ENCODE data around the gene GNAS.
"Not testable (repeated sequence)": the region's sequence is repeated elsewhere in the genome, so short reads cannot be mapped to it uniquely, and the experiment has no call there.

Gene GNAS

DNA sequence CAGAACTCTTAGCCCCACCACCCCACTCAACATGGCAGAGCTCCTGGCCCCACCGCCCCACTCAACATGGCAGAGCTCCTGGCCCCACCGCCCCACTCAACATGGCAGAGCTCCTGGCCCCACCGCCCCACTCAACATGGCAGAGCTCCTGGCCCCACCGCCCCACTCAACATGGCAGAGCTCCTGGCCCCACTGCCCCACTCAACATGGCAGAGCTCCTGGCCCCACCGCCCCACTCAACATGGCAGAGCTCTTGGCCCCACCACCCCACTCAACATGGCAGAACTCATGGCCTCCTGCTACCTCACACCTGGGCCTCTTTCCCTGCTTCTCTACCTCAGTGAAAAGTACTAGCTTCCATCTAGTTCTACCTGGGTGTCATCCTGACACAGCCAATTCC, 23.7 kb upstream of the GNAS start:
- not testable (repeated sequence) for DNase-seq

DNA sequence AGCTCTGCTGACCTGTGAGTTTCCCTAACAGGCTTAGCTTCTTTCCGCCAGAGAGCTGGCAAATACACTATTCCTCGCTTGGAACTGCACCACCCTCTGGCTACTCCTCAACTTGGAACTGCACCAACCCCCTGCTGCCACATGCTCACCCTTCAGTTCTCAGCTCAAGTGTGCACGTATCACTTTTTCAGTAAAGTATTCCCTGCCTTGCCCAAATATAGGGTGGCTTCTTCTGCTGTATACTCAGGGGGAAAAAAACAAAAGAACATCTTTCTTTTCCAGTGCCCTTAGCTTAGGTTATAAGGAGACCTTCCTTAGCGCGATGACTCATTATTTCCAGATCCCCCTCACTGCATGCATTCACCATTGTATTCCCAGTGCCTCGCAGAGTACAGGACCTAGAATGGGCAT, 23.0 kb upstream of the GNAS start:
- DNase-seq: no peak

DNA sequence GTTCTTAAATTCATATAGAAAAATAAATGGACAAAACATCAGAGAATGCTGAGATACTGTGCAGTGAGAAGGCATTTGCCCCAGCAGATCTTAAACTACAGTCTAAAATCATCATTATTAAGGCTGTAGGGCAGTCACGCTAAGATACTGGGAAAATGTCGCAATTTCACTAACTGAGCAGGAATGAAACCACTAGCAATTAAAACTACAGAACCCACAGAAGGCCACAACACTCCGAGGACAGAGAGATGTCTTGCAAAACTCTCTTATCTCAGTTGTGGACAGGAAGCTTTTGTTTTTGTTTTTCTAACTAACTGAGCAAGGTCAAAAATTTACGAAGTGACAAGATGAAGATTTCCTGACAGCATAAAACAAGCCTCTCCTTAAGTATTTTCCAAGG, 20.1 kb upstream of the GNAS start:
- no peak for DNase-seq

DNA sequence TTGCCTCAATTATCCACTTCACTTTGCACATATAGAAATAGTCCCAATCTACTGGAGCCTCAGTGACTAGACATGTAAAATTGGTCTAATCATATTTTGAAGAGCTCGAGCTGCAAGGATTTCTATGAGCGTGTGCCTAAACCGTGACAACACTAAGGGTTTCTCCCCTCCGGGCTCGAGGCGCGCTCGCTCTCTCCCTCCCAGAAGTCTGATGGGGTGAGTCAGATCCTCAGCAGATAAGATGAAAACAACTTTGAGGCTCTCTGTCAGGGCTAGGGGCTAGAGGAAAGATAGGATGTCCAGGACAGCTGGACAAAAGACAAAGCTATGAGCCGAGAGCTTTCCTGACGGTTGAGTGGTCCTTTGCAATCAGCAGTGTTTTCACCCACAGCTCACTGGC, 18.6 kb upstream of the GNAS start:
- DNase-seq: no peak

DNA sequence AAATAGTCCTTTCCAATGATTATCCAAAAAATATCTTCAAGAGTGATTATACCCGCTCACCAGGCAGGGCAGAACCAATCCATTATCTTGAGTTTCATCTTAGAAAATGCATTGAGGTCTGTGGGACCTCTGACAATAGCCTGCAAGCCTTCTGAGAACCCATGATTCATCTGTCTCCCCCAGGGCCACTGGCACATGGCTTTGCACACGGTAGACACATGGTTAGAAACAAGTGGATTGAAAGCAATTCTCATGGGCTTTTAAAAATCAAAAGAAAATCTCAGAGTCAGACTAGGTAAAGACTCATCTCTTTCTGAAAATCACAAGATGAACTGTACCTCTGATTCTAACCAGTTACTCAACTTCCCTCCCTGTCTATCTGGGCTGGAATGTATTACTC, 17.3 kb upstream of the GNAS start:
- no peak for DNase-seq

DNA sequence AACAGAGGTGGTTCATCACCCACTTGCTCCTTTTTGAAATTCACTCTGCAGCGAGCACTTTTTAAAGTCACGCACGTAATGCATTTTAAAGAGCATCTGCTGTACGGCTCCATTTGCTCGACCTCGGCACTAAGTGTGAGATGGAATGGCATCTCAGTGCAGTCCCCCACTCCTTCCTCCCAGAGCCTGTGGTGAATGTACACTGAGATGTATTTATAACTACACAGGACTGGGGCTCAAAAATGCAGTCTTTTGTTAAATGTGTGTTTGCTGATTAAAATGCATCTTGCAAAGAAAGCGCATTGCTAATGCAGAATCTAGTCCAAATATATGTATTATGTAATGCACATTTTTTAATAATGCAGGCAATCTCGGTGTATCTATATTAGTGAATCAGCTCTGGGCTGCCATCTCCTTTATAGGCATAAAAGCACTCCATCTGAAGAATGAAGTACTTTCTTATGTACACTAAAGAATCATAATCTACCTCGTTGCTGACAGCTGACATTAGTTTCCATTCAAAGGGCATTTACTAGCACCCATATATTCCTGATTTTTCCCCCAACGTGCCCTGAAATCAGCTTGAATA, 15.8 kb upstream of the GNAS start:
- DNase-seq: no peak

DNA sequence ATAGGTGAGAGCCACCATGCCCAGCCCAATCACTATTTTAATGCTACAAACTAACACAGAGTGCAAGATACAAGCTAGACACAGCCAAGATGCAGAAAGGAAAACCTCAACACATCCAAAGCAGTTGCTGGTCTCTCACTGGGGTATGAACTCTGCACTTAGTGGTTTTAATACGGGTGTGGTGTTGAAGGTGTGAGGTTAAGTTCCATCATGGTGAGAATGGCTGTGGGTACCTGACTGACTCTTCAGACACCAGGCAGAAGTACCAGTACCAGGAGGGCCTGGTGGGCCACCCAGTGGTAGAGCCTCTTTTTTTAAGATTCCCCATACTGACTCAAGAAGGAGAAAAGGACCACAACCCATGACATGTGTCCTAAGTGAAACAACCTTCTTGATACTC, 14.8 kb upstream of the GNAS start:
- DNase-seq: no peak

DNA sequence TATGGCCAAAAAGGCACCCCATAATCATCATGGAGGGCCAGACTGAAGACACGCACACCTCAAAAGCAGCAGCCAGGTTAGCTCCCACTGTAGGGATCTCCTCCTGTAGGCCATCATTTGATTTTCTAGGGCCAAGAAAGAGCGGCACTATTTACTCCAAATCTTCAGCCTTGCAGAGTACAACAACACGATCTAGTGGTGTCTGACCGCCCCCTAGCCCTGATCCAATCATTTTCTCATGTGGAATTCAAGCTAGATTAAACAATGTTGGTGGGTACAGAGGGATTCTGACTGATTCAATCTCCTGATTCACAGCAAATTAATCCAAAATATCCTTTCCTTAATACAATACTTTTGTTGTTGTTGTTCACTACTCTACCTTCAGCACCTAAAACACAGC, 14.3 kb upstream of the GNAS start:
- DNase-seq: no peak

DNA sequence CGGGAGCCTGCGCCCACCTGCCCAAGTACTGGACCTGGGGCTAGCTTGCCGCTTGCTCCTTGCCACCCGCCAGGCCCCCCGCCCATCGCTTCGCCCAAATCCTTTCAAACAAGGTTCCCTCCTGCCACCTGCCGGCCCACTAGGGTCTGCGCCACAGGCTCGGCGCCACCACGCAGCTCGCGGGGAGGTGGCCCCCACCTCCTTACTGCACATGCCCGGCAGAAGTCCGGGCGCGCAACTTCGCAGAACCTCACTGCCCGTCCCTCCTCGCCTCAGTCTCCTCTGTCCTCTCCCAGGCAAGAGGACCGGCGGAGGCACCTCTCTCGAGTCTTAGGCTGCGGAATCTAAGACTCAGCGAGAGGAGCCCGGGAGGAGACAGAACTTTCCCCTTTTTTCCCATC, 13.0 kb upstream of the GNAS start:
- peak; percentile 40 for DNase-seq

DNA sequence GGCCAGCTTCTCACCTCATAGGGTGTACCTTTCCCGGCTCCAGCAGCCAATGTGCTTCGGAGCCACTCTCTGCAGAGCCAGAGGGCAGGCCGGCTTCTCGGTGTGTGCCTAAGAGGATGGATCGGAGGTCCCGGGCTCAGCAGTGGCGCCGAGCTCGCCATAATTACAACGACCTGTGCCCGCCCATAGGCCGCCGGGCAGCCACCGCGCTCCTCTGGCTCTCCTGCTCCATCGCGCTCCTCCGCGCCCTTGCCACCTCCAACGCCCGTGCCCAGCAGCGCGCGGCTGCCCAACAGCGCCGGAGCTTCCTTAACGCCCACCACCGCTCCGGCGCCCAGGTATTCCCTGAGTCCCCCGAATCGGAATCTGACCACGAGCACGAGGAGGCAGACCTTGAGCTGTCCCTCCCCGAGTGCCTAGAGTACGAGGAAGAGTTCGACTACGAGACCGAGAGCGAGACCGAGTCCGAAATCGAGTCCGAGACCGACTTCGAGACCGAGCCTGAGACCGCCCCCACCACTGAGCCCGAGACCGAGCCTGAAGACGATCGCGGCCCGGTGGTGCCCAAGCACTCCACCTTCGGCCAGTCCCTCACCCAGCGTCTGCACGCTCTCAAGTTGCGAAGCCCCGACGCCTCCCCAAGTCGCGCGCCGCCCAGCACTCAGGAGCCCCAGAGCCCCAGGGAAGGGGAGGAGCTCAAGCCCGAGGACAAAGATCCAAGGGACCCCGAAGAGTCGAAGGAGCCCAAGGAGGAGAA, 12.3 kb upstream of the GNAS start:
- DNase-seq: no peak

DNA sequence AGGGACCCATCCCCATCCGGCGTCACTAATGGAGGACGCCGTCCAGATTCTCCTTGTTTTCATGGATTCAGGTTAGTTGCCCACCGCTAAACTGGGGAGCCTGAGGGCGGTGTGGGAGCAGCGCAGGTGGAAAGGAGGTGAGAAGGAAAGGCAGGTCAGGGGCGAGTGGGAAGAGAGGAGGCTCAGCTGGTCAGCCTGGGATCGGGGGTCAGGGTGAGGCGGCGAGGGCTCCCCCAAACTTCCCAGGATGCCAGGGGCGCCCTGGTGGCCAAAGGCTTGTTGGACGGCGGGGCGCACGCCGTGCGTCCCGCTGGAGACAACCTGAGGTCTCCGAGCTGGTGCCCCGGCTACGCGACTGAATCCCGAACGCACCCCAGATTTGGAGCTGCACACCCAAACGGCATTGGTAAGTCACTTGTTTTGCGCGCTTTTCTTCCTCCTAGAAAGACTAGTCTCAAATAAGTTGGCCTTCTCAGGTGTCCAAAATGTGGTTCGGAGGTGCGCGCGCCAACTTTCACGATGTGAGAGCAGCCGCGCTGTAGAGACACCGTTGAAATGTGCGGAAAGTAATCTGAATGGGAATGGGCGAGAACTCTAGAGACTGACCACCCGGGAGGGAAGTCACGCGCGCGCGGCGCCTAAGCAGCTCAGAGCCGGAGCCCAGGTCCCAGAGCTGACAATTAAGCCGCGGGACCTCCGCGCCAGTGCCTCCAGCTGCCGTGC, 11.5 kb upstream of the GNAS start:
- no peak for DNase-seq

DNA sequence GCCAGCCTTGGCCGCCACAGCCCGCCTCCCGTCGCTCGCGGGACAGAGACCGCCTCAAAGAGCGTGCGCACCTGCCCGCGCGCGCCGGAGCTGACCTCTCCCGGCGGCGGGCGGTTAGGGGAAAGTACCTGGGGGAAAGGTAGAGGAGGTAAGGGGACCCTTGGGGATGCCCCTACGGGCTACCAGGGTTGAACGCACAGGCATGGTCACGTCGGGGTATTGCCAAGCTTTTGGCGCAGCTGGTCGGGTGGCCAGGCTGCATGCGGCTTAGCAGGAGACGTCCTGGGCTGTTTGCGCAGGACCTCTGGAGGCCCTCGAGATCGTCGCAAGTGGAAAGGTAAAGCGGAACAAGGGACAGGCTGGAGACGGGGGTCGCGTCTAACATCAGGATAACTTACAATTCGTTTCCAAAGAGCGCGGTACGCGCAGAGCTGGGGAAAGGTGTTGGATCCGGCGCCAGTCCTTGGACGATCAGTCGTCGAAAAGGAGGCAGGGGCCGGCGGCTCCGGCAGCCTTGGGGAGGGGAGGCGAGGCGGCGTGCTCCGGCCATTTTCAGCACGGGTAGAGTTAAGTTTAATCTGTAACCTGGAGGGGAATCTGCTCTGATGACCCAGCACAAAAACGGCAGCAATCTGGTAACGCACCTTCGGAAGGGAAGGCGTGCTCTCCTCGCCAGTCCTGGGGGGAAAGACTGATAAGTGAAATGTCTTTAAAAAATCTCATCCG, 10.8 kb upstream of the GNAS start:
- DNase-seq: no peak

DNA sequence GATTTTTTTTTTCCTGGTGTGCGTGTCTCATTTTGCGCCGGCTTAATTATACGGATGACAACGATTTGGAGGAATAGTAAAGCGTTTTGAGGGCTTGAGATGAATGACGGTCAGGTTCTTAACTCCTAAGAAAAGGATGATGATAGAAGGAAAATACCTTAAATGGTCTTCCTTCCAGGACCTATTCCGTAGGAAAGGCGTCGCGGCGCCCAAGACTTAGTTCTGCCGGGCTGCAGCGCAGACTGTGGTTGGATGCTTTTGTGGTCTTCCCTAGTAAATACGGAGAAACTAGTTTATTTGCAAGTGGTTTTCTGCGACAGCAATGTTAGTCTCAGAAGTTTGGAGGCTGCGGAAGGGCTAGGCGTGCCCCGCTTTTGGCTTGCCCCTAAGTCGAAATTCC, 10.2 kb upstream of the GNAS start:
- no peak for DNase-seq

DNA sequence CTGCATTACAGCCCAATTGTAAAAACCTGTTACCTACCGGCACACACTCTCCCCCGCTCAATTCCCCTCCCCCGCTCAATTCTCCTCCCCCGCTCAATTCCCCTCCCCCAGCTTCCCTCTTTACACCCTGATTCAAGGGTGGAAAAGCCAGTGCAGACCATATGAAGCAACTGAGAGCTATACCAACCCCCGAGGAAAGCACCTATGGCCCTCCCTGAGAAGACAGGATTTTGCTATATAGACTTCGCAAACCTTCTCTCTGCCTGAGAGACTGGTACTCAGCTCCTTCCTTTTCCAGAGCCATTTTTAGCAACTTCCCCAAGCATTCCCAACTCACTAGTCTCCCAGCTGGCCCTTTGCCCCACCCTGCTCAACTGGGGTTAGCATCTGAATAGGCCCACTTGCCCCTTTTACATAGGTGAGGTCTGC, 9.4 kb upstream of the GNAS start:
- no peak for DNase-seq

DNA sequence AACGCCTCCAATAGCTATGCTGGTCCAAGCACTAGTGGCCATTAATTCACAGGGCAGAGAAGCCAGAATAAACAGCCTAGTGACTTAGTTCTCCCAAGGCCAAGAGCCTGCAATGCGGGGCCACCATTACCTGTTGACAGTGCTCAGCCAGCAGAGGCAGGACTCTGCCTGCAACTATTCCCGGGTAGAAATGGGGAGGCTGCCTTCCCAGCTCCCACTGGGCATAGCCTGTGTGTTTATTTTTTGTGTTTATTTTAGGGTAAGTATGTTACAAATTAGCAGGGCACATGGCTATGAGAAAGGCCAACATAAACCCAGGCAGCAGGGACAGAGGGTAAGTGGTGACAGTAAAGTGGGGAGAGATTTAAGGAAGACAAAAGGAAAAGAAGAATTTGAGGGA, 6.8 kb upstream of the GNAS start:
- no peak for DNase-seq

DNA sequence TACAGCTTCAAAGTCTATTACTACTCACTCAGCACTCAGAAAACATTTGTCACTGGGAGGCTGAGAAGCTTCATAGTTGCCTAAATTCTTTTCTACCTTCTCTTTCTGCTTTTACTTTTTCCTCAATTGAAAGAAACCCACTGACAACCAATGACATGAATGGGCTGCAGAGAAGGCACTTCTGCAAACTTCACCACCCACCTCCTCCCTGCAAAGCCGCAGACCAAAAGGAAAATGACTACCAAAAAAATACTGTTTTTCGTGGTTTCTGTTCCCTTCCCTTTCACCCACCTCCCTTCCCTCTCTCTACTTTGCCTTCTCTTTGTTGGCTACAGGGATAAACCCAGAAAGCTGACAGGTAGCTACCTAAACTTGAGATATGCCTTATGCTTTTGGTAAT, 5.1 kb upstream of the GNAS start:
- DNase-seq: no peak

DNA sequence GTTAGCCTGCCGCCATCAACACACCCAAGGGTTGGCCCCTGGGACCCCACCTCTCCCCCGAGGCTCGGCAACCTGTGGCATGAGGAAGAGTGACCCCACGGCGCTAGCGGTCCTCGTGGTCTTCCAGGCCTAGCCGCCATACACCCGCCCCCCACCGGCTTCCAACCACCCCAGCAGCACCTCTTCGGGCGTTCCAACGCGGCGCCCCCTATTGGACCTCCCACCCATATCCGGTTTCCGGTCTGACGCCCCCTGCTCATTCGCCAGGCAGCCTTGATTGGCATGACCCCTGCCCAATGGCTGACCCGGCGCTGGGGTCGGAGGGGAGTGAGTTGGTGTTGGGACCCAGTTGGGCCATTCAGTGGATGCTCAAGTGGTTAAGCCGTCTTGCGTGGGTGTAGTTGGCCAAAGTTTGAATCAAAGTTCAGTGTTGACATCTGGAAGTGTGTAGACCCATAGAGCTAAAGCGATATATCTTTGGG, 1.8 kb upstream of the GNAS start, which contains the start of gene GNAS-AS1:
GNAS-AS1 (minus strand) TSS at position 210 of the 482 bp plus-strand sequence.
- peak; percentile 91 for DNase-seq

DNA sequence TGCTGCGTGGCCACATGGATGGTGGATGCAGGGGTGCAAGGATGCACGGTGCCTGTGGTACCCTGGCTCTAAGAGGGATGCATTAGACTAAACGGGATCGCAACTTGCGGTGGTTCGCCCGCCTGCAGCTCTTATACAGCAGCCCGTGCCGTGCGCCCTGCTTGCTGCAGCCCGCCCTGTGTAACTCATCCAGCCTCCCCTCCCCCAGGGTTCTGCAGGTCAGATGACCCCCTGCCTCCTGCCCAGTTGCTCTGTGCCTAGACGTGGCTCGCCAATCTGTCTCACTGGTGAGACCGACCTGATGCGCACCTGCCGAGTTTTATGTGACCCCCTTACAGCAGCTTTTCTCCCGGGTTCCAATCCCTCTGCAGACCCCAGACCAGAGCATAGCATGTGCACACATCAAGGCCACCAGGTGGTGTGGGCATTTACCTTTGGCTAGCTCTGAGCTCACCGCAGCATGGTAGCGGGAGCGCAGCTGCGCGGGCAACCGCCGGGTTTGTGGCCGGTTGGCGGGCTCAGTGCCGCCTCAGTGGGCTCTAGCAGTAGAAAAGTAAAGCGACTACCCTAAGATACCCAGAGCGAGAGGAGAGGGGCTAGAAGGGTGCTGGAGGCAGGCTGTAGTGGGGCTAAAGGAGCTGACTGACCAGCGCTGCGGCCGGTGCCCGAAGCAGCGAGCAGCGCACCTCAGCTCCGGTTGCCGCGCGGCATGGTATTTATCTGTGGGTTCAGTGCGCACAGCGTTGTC, 1.1 kb upstream of the GNAS start:
- DNase-seq: no peak

DNA sequence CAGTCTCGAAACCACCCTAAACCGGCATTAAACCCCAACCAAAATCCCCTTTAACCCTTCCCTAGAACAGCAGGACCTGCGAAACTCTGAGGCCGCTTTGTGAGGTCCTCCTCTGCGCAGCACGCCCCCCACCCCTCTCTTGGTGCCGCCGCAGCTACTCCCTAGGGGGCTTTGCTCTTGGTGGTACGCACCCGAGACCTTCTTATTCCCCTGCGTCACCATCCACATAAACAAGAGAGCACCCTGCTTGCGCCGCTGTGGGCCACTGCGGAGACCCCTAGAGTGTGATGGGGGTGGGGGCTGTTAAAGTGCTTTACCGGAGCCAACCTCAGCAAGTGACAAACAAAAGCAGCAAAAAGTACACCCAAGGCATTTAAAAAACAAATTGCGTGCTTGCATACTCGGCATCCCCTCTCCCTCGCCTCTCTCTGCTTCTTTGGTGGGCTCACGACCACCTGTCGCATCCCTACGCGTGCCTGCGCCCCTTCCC, 502 bp upstream of the GNAS start:
- no peak for DNase-seq

DNA sequence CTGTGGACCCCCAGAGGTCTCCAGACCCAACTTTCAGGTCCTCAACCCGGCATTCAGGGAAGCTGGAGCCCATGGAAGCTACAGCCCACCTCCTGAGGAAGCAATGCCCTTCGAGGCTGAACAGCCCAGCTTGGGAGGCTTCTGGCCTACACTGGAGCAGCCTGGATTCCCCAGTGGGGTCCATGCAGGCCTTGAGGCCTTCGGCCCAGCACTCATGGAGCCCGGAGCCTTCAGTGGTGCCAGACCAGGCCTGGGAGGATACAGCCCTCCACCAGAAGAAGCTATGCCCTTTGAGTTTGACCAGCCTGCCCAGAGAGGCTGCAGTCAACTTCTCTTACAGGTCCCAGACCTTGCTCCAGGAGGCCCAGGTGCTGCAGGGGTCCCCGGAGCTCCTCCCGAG, 950 bp downstream of the GNAS start:
- no peak for DNase-seq

DNA sequence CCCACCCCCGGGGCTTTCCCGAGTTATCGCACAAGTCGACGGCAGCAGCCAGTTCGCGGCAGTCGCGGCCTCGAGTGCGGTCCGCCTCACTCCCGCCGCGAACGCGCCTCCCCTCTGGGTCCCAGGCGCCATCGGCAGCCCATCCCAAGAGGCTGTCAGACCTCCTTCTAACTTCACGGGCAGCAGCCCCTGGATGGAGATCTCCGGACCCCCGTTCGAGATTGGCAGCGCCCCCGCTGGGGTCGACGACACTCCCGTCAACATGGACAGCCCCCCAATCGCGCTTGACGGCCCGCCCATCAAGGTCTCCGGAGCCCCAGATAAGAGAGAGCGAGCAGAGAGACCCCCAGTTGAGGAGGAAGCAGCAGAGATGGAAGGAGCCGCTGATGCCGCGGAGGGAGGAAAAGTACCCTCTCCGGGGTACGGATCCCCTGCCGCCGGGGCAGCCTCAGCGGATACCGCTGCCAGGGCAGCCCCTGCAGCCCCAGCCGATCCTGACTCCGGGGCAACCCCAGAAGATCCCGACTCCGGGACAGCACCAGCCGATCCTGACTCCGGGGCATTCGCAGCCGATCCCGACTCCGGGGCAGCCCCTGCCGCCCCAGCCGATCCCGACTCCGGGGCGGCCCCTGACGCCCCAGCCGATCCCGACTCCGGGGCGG, 1.6 kb downstream of the GNAS start:
- no peak for DNase-seq

Data from activated CD4-positive, alpha-beta T cell treated with anti-CD3 and anti-CD28 coated beads, Interleukin-2, Interleukin-6, amounts not matched to agents 100 ng/mL and 50 ng/mL, durations not matched to agents 16 hours and 8 hours (primary cell).